Heart right ventricle (tissue), 16 donors: ENCODE results near the gene COX5A. TPM values are rescaled to one million over a fixed set of nuclear protein-coding genes. Genes with fewer than 3 reads are reported as not detected.

Source experiments
- ATAC-seq, 8 donors: fragments of 200-7000 bp; cut with Tn5 transposase; one replicate each; pipeline ENCODE4 v1.9.1; 2020; ENCODE audit warnings: mild to moderate bottlenecking in 8 of 8, moderate library complexity in 8 of 8, moderate number of reproducible peaks in 1 of 8
- DNase-seq, 2 donors: peaks; one replicate each; pipeline ENCODE4 v3.0.0-alpha.2; 2020
- H3K27ac ChIP-seq, 10 donors: fragments of 200-600 bp; sonication (generic) in 2 of 10; one replicate each; pipeline versions ENCODE4 v1.5.0 to v1.8.0; 2020 to 2022; ENCODE audit warnings: mild to moderate bottlenecking in 3 of 10
- H3K27me3 ChIP-seq, 7 donors: fragments of 200-600 bp; one replicate each; pipeline ENCODE4 v1.8.0; 2021 to 2022; ENCODE audit warnings: mild to moderate bottlenecking in 2 of 7
- H3K36me3 ChIP-seq, 9 donors: fragments of 200-600 bp; sonication (generic) in 1 of 9; one replicate each; pipeline versions ENCODE4 v1.5.0 to v1.8.0; 2020 to 2022; ENCODE audit warnings: mild to moderate bottlenecking in 2 of 9
- H3K4me1 ChIP-seq, 9 donors: fragments of 200-600 bp; sonication (generic) in 1 of 9; one replicate each; pipeline versions ENCODE4 v1.5.0 to v1.8.0; 2020 to 2022; ENCODE audit warnings: mild to moderate bottlenecking in 4 of 9
- H3K4me3 ChIP-seq, 10 donors: fragments of 200-600 bp; sonication (generic) in 2 of 10; one replicate each; pipeline versions ENCODE4 v1.5.0 to v1.8.0; 2020 to 2022; ENCODE audit warnings: mild to moderate bottlenecking in 7 of 10, moderate library complexity in 2 of 10
- H3K9me3 ChIP-seq, 11 donors: fragments of 200-600 bp in 10 of 11; sonication (generic) in 2 of 11; one replicate each; pipeline versions ENCODE4 v1.5.0 to v1.8.0; 2013 to 2022; ENCODE audit warnings: mild to moderate bottlenecking in 2 of 11, control low read depth in 1 of 11, moderate library complexity in 1 of 11
- CTCF ChIP-seq, 9 donors: fragments of 200-600 bp; sonication (generic) in 2 of 9; IDR thresholded peaks; one replicate each; pipeline versions ENCODE4 v1.5.0 to v1.8.0; 2021 to 2022; ENCODE audit warnings: antibody characterized with exemption in 9 of 9, mild to moderate bottlenecking in 5 of 9, moderate library complexity in 1 of 9
- WGBS, 2 donors: extraction: QIAGEN DNeasy Blood & Tissue Kit; methylation state at CpG; one replicate each; pipeline ENCODE4 v1.1.7; 2013; ENCODE audit warnings: inconsistent platforms in 1 of 2; 5-methylcytosine and 5-hydroxymethylcytosine counted together
- intact Hi-C, 10 donors: fragments of 100-400 bp; cut with DNase I; formaldehyde crosslinking; loops; one replicate each; pipeline versions ENCODE4 v1.11.1 to v1.14.2; 2022
- polyA plus RNA-seq, 2 donors: library from polyadenylated mRNA; stranded (reverse); fragments of 200-250 nt; gene quantifications; one replicate each; pipeline ENCODE4 v1.2.3, GENCODE V29; 2013
- total RNA-seq, 10 donors: library from RNA; stranded (reverse); fragmentation: NEBNext Ultra II Directional in 3 of 10; extraction: Animal tissue kit (Norgen Biotek cat#: 25700) in 3 of 10; gene quantifications; one replicate each; pipeline versions ENCODE4 v1.2.1 to v1.2.4, GENCODE V29; 2021 to 2023
- donor health status: Arrhythmogenic right ventricular cardiomyopathy.
- donor health status: ischemic (EF 13 %, LVEDD 7.1; RV severe dilation, severe dysfunction).
- donor health status: healthy with polysubstance abuse.
- donor health status: DM: no; HTN: yes; CAD: no.
- donor health status: DM: no; HTN: no; CAD: no.
- donor health status: ischemic (EF 25% LVEDD 6.9; RV normal size, moderate dysfunction).
- donor health status: ischemic (EF 25% LVEDD 5.7; RV mildly dilated, moderate dysfunction).
- donor health status: healthy.
- donor health status: DM: yes; HTN: yes; CAD: no.
- donor health status: Ischemic cardiomyopathy.
- donor health status: ischemic (EF 35%, LVEDD 5.7; RV mildly dilated, moderate dysfunction).
- donor health status: nonischemic (EF 11% LVEDD 7.7; RV severe dilation, severe dysfunction).
- donor health status: DM: yes; HTN: yes; CAD: no.
- donor health status: PGD.
- donor health status: ischemic (EF 29% LVEDD 5.4; RV normal size, mild dysfunction).
- donor health status: nonischemic (EF 23%, LVEDD 6.1; RV moderate dilation, normal function).

Gene COX5A
- total and polyA plus RNA-seq, 12 donors, result 894 to 1,728 (median 1,286) TPM

GRCh38 chr15:74882528-74882927, 55.3 kb downstream of the COX5A start:
- intact Hi-C loops, result no loop called here
- H3K27ac ChIP-seq, result no peak overlapping the region
- ATAC-seq, result no peak

GRCh38 chr15:74878273-74878672, 59.6 kb downstream of the COX5A start:
- intact Hi-C loops, result no loop called here
- DNase-seq (no peak), ATAC-seq (no peak)
- 81 to 89% methylated on average over 4 of the region's 4 CpGs for WGBS, 2 donors
- Histone ChIP-seq H3K4me3 (no peak overlapping the region), H3K4me1 (peaks cover 0 to 8% (median 5%) of the 10 kb centered on the region in 9 donors), H3K27ac (no peak overlapping the region), H3K9me3 (no peaks in the 10 kb centered on the region), H3K27me3 (no peaks in the 10 kb centered on the region), H3K36me3 (no peaks in the 10 kb centered on the region)
- TF ChIP-seq CTCF (IDR thresholded peaks at IDR 0.05), result no peak

More at GRCh38 chr15:74882528-74882927, 55.3 kb downstream of the COX5A start:
- Histone ChIP-seq H3K4me3 (no peak overlapping the region), H3K36me3 (no peaks in the 10 kb centered on the region), H3K27me3 (no peaks in the 10 kb centered on the region), H3K9me3 (no peaks in the 10 kb centered on the region), H3K4me1 (peaks cover 0 to 20% (median 0%) of the 10 kb centered on the region in 9 donors)
- 96% methylated on average over 6 of the region's 6 CpGs for WGBS, 2 donors
- no peak for TF ChIP-seq CTCF (IDR thresholded peaks at IDR 0.05)
- no peak for DNase-seq

- H3K4me3 ChIP-seq, result peak overlapping the region; percentile 57 to 94 (median 68)
- no peaks in the 10 kb centered on the region for H3K9me3 ChIP-seq
- ATAC-seq, result peak in 4 of 8 donors; percentile 2 to 29 (median 16)
- WGBS, 2 donors, result 36 to 38% methylated on average over 16 of the region's 16 CpGs
- H3K27ac ChIP-seq, result peak overlapping the region; percentile 62 to 97 (median 94)
- H3K27me3 ChIP-seq, result no peaks in the 10 kb centered on the region
- intact Hi-C loops, result no loop called here
- H3K4me1 ChIP-seq, result peaks cover 12 to 46% (median 43%) of the 10 kb centered on the region in 9 donors
- DNase-seq, result peak in 1 of 2 donors; percentile 26
- no peak for TF ChIP-seq CTCF (IDR thresholded peaks at IDR 0.05)
- peaks cover 0 to under 1% (median 0%) of the 10 kb centered on the region in 9 donors for H3K36me3 ChIP-seq
Measured at GRCh38 chr15:74873756-74874424, 64.0 kb downstream of the COX5A start.

GRCh38 chr15:74873036-74873755, 64.7 kb downstream of the COX5A start, which contains the start of gene SCAMP2:
Gene SCAMP2, minus strand, starts transcription at chr15:74873365. Its CDS starts 110 bp downstream, at chr15:74873255.
- no peak for TF ChIP-seq CTCF (IDR thresholded peaks at IDR 0.05)

More at GRCh38 chr15:74873036-74873755, 64.7 kb downstream of the COX5A start, which contains the start of gene SCAMP2:
- ATAC-seq, result peak; percentile 94 to 97 (median 96)
- Histone ChIP-seq H3K4me3 (peak within 1 kb of the TSS; percentile 57 to 94 (median 68)), H3K36me3 (peaks cover 0 to 7% (median 0%) of the 10 kb centered on the region in 9 donors), H3K4me1 (peaks cover 12 to 53% (median 50%) of the 10 kb centered on the region in 9 donors), H3K9me3 (no peaks in the 10 kb centered on the region), H3K27ac (peak within 1 kb of the TSS; percentile 62 to 97 (median 94)), H3K27me3 (no peaks in the 10 kb centered on the region)
- WGBS, 2 donors, result 0 to 1% methylated on average over 41 to 51 of the region's 52 CpGs
- peak; percentile 93 to 96 for DNase-seq
- intact Hi-C loops, result no loop called here
